ENCODE results near the gene CENPK. TPM values are rescaled to one million over a fixed set of nuclear protein-coding genes. Genes with fewer than 3 reads are reported as not detected.

CENPK gene
- total RNA-seq, 1 donor from 2014 or later = 0.38 TPM

GRCh38 chr5:65474130-65474711 is 88.7 kb downstream of the CENPK start:
- H3K27me3 ChIP-seq (ENCODE audit: low read depth) = no peaks in the 10 kb centered on the region
- H3K27ac ChIP-seq (replicated peaks) = no peak overlapping the region
- TF ChIP-seq, protein P1, sequence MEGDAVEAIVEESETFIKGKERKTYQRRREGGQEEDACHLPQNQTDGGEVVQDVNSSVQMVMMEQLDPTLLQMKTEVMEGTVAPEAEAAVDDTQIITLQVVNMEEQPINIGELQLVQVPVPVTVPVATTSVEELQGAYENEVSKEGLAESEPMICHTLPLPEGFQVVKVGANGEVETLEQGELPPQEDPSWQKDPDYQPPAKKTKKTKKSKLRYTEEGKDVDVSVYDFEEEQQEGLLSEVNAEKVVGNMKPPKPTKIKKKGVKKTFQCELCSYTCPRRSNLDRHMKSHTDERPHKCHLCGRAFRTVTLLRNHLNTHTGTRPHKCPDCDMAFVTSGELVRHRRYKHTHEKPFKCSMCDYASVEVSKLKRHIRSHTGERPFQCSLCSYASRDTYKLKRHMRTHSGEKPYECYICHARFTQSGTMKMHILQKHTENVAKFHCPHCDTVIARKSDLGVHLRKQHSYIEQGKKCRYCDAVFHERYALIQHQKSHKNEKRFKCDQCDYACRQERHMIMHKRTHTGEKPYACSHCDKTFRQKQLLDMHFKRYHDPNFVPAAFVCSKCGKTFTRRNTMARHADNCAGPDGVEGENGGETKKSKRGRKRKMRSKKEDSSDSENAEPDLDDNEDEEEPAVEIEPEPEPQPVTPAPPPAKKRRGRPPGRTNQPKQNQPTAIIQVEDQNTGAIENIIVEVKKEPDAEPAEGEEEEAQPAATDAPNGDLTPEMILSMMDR (IDR thresholded peaks at IDR 0.05; ENCODE audit: borderline replicate concordance) = no peak
- H3K36me3 ChIP-seq = no peaks in the 10 kb centered on the region
- H3K9me3 ChIP-seq (replicated peaks) = no peaks in the 10 kb centered on the region
- DNase-seq = no peak
- peaks cover 1% of the 10 kb centered on the region for H3K4me1 ChIP-seq
- intact Hi-C loops (cut with micrococcal nuclease) = no loop called here
- no peak overlapping the region for H3K4me3 ChIP-seq

GRCh38 chr5:65468633-65469032 is 94.3 kb downstream of the CENPK start:
- H3K27ac ChIP-seq (replicated peaks) = no peak overlapping the region
- no peaks in the 10 kb centered on the region for H3K4me1 ChIP-seq
- H3K4me3 ChIP-seq = no peak overlapping the region
- H3K27me3 ChIP-seq (ENCODE audit: low read depth) = no peaks in the 10 kb centered on the region
- TF ChIP-seq, protein P1 (IDR thresholded peaks at IDR 0.05; ENCODE audit: borderline replicate concordance) = no peak
- no peaks in the 10 kb centered on the region for H3K36me3 ChIP-seq
- intact Hi-C loops (cut with micrococcal nuclease) = no loop called here
- no peaks in the 10 kb centered on the region for H3K9me3 ChIP-seq (replicated peaks)
- DNase-seq = no peak

Other genes starting within 250 kb of the CENPK start
- gene ADAMTS6, start 81.2 kb downstream of the CENPK start, total RNA-seq = 1.5 TPM
- 19.7 TPM for gene PPWD1, start 128 bp upstream of the CENPK start, total RNA-seq
- 19.1 TPM for gene TRIM23, start 61.2 kb upstream of the CENPK start, total RNA-seq
- 2.4 TPM for gene SHLD3, start 61.9 kb upstream of the CENPK start, total RNA-seq
- gene TRAPPC13, start 61.9 kb upstream of the CENPK start, total RNA-seq = 23.3 TPM
- 7.1 TPM for gene SGTB, start 158.9 kb upstream of the CENPK start, total RNA-seq
- gene NLN, start 159.0 kb upstream of the CENPK start, total RNA-seq = 12.4 TPM